IMR-90 (cell line): ENCODE results near the gene POLR1B. TPM values are rescaled to one million over a fixed set of nuclear protein-coding genes. Genes with fewer than 3 reads are reported as not detected.

Experiments used
- ATAC-seq: fragments of 200-7000 bp; cut with Tn5 transposase; 2 replicates; pipeline ENCODE4 v1.9.1; 2020; ENCODE audit warnings: low read depth, mild to moderate bottlenecking, moderate library complexity
- BruUV-seq: library from RNA; stranded (reverse); fragments of 400-500 nt; replicated peaks from 2 replicates; lab custom pipeline; 2021; lab: Mats Ljungman, UMichigan
- CTCF ChIA-PET: fragments of 300-600 bp; formaldehyde crosslinking; extraction: SDS; loops from one replicate; lab custom pipeline; 2021; ENCODE audit warnings: antibody characterized with exemption; lab: Yijun Ruan, JAX
- POLR2A ChIA-PET: fragments of 300-600 bp; sonication (Branson Sonifier 250); formaldehyde crosslinking; loops from one replicate; lab custom pipeline; 2022; ENCODE audit warnings: antibody characterized with exemption; ENCODE audit not compliant: unreplicated experiment; lab: Charles Lee
- DNase-seq: peaks from one replicate; pipeline ENCODE4 v3.0.0; 2013
- H2AFZ ChIP-seq: replicated peaks from 2 replicates; pipeline ENCODE3; 2013; ENCODE audit warnings: low read length, mild to moderate bottlenecking; ENCODE audit not compliant: poor library complexity
- H2AK5ac ChIP-seq: 2 replicates; pipeline ENCODE4 v1.6.1; 2013; ENCODE audit warnings: low read depth, low read length, inconsistent platforms
- H2AK9ac ChIP-seq: replicated peaks from 2 replicates; pipeline ENCODE3; 2013; ENCODE audit warnings: mild to moderate bottlenecking, low read depth, low read length, moderate library complexity; ENCODE audit not compliant: poor library complexity
- H2BK120ac ChIP-seq: 2 replicates; pipeline ENCODE4 v1.6.1; 2013; ENCODE audit warnings: low read depth, low read length, inconsistent platforms
- H2BK15ac ChIP-seq: 3 replicates; pipeline ENCODE4 v1.6.1; 2013; ENCODE audit warnings: low read depth, low read length, inconsistent platforms
- H2BK20ac ChIP-seq: 2 replicates; pipeline ENCODE4 v1.6.1; 2013; ENCODE audit warnings: low read depth, mild to moderate bottlenecking, inconsistent platforms, low read length, moderate library complexity
- H2BK5ac ChIP-seq: 2 replicates; pipeline ENCODE4 v1.6.1; 2013; ENCODE audit warnings: mild to moderate bottlenecking, low read depth, low read length, inconsistent platforms; ENCODE audit not compliant: poor library complexity, severe bottlenecking
- H3K14ac ChIP-seq: replicated peaks from 2 replicates; pipeline ENCODE4 v1.6.1; 2013; ENCODE audit warnings: low read depth, low read length, inconsistent platforms
- H3K18ac ChIP-seq: 2 replicates; pipeline ENCODE4 v1.6.1; 2013; ENCODE audit warnings: low read depth, low read length, control low read depth
- H3K23ac ChIP-seq: 2 replicates; pipeline ENCODE4 v1.6.1; 2013; ENCODE audit warnings: low read depth, low read length, inconsistent platforms
- H3K27ac ChIP-seq: 2 replicates; pipeline ENCODE4 v1.5.1; 2013; ENCODE audit warnings: mild to moderate bottlenecking, control low read depth, low read length; ENCODE audit not compliant: insufficient read depth
- H3K27me3 ChIP-seq: 2 replicates; pipeline ENCODE4 v1.6.1; 2013; ENCODE audit warnings: low read length; ENCODE audit not compliant: control insufficient read depth, insufficient read depth
- H3K36me3 ChIP-seq: 2 replicates; pipeline ENCODE4 v1.6.1; 2013; ENCODE audit warnings: low read length, mixed read lengths; ENCODE audit not compliant: control insufficient read depth, insufficient read depth
- H3K4ac ChIP-seq: 2 replicates; pipeline ENCODE4 v1.6.1; 2013; ENCODE audit warnings: low read depth, low read length, inconsistent platforms
- H3K4me1 ChIP-seq: 2 replicates; pipeline ENCODE4 v1.6.1; 2013; ENCODE audit warnings: low read length, mixed read lengths; ENCODE audit not compliant: control insufficient read depth, insufficient read depth
- H3K4me2 ChIP-seq: 2 replicates; pipeline ENCODE4 v1.6.1; 2013; ENCODE audit warnings: low read depth, mild to moderate bottlenecking, control low read depth, low read length, moderate library complexity
- H3K4me3 ChIP-seq: 2 replicates; pipeline ENCODE4 v1.5.1; 2013; ENCODE audit warnings: low read depth, mild to moderate bottlenecking, control low read depth, low read length, moderate library complexity; ENCODE audit not compliant: insufficient read depth
- H3K56ac ChIP-seq: 2 replicates; pipeline ENCODE4 v1.6.1; 2013; ENCODE audit warnings: low read length, inconsistent platforms; ENCODE audit not compliant: insufficient read depth; ENCODE audit errors: extremely low read depth
- H3K79me1 ChIP-seq, 2 experiments: 2 replicates each; pipeline ENCODE4 v1.6.1; 2013; ENCODE audit warnings: low read length in 2 of 2, inconsistent platforms in 1 of 2, low read depth in 1 of 2
- H3K9ac ChIP-seq: 2 replicates; pipeline ENCODE4 v1.6.1; 2013; ENCODE audit warnings: low read depth, low read length, control low read depth
- H3K9me1 ChIP-seq: 2 replicates; pipeline ENCODE4 v1.6.1; 2013; ENCODE audit warnings: low read length, inconsistent platforms; ENCODE audit not compliant: insufficient read depth
- H3K9me3 ChIP-seq: 2 replicates; pipeline ENCODE4 v1.6.1; 2013; ENCODE audit warnings: low read length; ENCODE audit not compliant: control insufficient read depth, insufficient read depth
- H4K20me1 ChIP-seq: 2 replicates; pipeline ENCODE4 v1.6.1; 2013; ENCODE audit warnings: low read length, inconsistent platforms; ENCODE audit not compliant: insufficient read depth
- H4K5ac ChIP-seq: 2 replicates; pipeline ENCODE4 v1.6.1; 2013; ENCODE audit warnings: mild to moderate bottlenecking, low read depth, low read length, control low read depth
- H4K8ac ChIP-seq, 2 experiments: 2 replicates each; pipeline ENCODE4 v1.6.1; 2013; ENCODE audit warnings: low read depth in 2 of 2, low read length in 2 of 2, control low read depth in 1 of 2, inconsistent platforms in 1 of 2
- H4K91ac ChIP-seq: 2 replicates; pipeline ENCODE4 v1.6.1; 2013; ENCODE audit warnings: low read depth, low read length, inconsistent platforms; ENCODE audit not compliant: insufficient read depth
- CEBPB ChIP-seq: IDR thresholded peaks from 2 replicates; pipeline ENCODE4 v1.6.1; 2012; ENCODE audit warnings: low read depth, low read length, improper control_type of control experiment
- NFE2L2 ChIP-seq: fragments of 150-350 bp; IDR thresholded peaks from 2 replicates; pipeline ENCODE4 v1.6.1; 2016; ENCODE audit warnings: low read depth, mild to moderate bottlenecking, low read length
- RAD21 ChIP-seq: IDR thresholded peaks from 2 replicates; pipeline ENCODE4 v1.6.1; 2012; ENCODE audit warnings: low read length, improper control_type of control experiment
- WGBS, 2 experiments: methylation state at CpG; one replicate each; pipeline versions ENCODE4 v1.1.5 to v1.1.7; 2013; ENCODE audit warnings: missing lambda C conversion rate in 2 of 2; ENCODE audit not compliant: insufficient read length in 1 of 2; ENCODE audit errors: extremely low coverage in 2 of 2; 5-methylcytosine and 5-hydroxymethylcytosine counted together
- dilution Hi-C: fragments of 300-500 bp; cut with HindIII; formaldehyde crosslinking; loops from one replicate; pipeline ENCODE4 v1.14.3; 2018; ENCODE audit warnings: low sequenced_read_pairs; ENCODE audit not compliant: unreplicated experiment
- in situ Hi-C: fragments of 300-500 bp; cut with MboI; formaldehyde crosslinking; loops from 3 replicates; pipeline ENCODE4 v1.14.3; 2019; ENCODE audit warnings: low sequenced_read_pairs, inconsistent platforms, mixed read lengths
- intact Hi-C: fragments of 100-400 bp; cut with micrococcal nuclease; formaldehyde crosslinking; loops from 2 replicates; pipeline ENCODE4 v1.10.0; 2022
- polyA plus RNA-seq, 3 experiments: library from polyadenylated mRNA; depleted of rRNA; stranded (reverse); fragments of >200 nt; gene quantifications; 2 replicates each; pipeline ENCODE4 v1.2.3, GENCODE V29; 2012; ENCODE audit warnings: low replicate concordance in 1 of 3
- total RNA-seq: library from RNA; depleted of rRNA; stranded (reverse); fragments of >200 nt; gene quantifications from 2 replicates; pipeline ENCODE4 v1.2.3, GENCODE V29; 2012

The POLR1B gene
- total and polyA plus RNA-seq, 2 of the 4 experiments (the other 2 are of a cell fraction): 10.5 to 24.6 TPM

DNA sequence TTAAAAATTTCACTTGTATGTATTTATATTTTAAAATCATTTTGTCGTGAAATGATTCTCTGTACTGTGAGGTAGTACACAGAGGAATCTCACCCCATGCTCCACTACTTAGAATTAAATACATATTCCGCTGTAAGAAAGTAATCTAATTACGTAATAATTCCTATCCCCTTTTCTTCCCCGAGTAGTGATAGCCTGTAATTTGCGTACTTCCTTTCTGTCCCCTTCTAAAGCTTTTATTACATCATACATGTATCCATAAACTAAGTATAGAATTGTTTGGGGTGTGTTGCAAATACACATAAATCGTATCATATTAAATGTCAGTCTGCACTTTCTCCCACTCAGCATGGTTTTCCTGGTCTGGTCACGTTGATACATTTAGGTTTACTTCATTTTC is 29.7 kb downstream of the POLR1B start:
- Histone ChIP-seq H2AK9ac (no peak overlapping the region), H3K18ac (no peak overlapping the region), H3K56ac (no peak overlapping the region), H3K9me1 (0 out of 2 replicates have a peak, but pooled peaks cover 2% of the 10 kb centered on the region), H3K27ac (no peak overlapping the region), H4K20me1 (no peaks in the 10 kb centered on the region), H4K8ac (no peak overlapping the region), H4K5ac (no peak overlapping the region), H3K4ac (no peak overlapping the region), H2AK5ac (no peak overlapping the region), H3K9me3 (no peaks in the 10 kb centered on the region), H2BK20ac (no peak overlapping the region), H3K14ac (no peak overlapping the region), H2AFZ (no peak overlapping the region), H2BK5ac (no peak overlapping the region), H3K4me3 (no peak overlapping the region), H3K4me2 (no peak overlapping the region), H4K91ac (no peak overlapping the region), H3K27me3 (no peaks in the 10 kb centered on the region), H2BK15ac (no peak overlapping the region), H3K9ac (no peak overlapping the region), H2BK120ac (no peak overlapping the region), H3K79me1 (no peaks in the 10 kb centered on the region; a peak in 1 of 4 replicates), H3K23ac (no peak overlapping the region), H3K36me3 (peaks cover 36% of the 10 kb centered on the region), H3K4me1 (no peaks in the 10 kb centered on the region)
- TF ChIP-seq RAD21: no peak
- TF ChIP-seq CEBPB: peak; percentile 51; the same call in 1 of the 2 replicates
- TF ChIP-seq NFE2L2: no peak
- no TSS peak for BruUV-seq
- ChIA-PET POLR2A (no interaction called here), CTCF (no interaction called here)
- 100% methylated on average over 1 of the region's 7 CpGs; no CpG with 5 or more reads in 1 of the 2 experiments for WGBS, 2 experiments
- no peak for ATAC-seq
- in situ Hi-C loops (no loop called here), dilution Hi-C loops (no loop called here), intact Hi-C loops (loop anchor here (10.0 kb wide), 1 partner anchor 307 kb away; no protein-coding TSS in a partner anchor)
- no peak for DNase-seq
